SK-N-MC (cell line): ENCODE results near the gene MAN2A2.

ENCODE experiments used
- DNase-seq: peaks from one replicate; pipeline ENCODE4 v3.0.0-alpha.2; 2011; ENCODE audit warnings: low read depth, low spot score
- H3K27ac ChIP-seq: fragments of 200-600 bp; sonication (generic); 2 replicates; pipeline ENCODE4 v1.5.1; 2016; ENCODE audit warnings: mixed run types
- H3K36me3 ChIP-seq: fragments of 200-600 bp; sonication (generic); 2 replicates; pipeline ENCODE4 v1.6.1; 2017; ENCODE audit warnings: antibody characterized with exemption, low read length, mixed read lengths; ENCODE audit not compliant: insufficient read depth
- H3K4me3 ChIP-seq: fragments of 200-600 bp; sonication (generic); 2 replicates; pipeline ENCODE4 v1.5.1; 2016
- H3K9ac ChIP-seq: fragments of 200-600 bp; sonication (generic); 2 replicates; pipeline ENCODE4 v1.8.0; 2017; ENCODE audit warnings: mixed run types, mixed read lengths; ENCODE audit not compliant: insufficient read length
- H3K9me3 ChIP-seq: fragments of 200-600 bp; sonication (generic); 2 replicates; pipeline ENCODE4 v1.6.1; 2017; ENCODE audit warnings: low read depth, mild to moderate bottlenecking, antibody characterized with exemption, low read length, moderate library complexity, mixed read lengths
- EZH2 ChIP-seq: fragments of 200-600 bp; sonication (generic); IDR thresholded peaks from one replicate; pipeline ENCODE4 v1.6.1; 2017; ENCODE audit warnings: antibody characterized with exemption
- FOXP2 ChIP-seq: optimal IDR thresholded peaks from 2 replicates; pipeline ENCODE3; 2011; ENCODE audit warnings: mild to moderate bottlenecking, moderate library complexity; ENCODE audit not compliant: insufficient read depth; ENCODE audit errors: extremely low read length, control extremely low read depth
- POLR2AphosphoS5 ChIP-seq: IDR thresholded peaks from 2 replicates; pipeline ENCODE4 v1.6.1; 2012; ENCODE audit warnings: mild to moderate bottlenecking, low read depth, low read length, borderline replicate concordance

The MAN2A2 gene

GRCh38 chr15:90862487-90862886 is 40.6 kb upstream of the MAN2A2 start:
- Histone ChIP-seq H3K4me3 (no peak overlapping the region), H3K36me3 (no peaks in the 10 kb centered on the region), H3K9me3 (no peaks in the 10 kb centered on the region), H3K27ac (no peak overlapping the region), H3K9ac (no peak overlapping the region)
- TF ChIP-seq EZH2 (no peak), POLR2AphosphoS5 (no peak), FOXP2 (no peak)
- no peak for DNase-seq

GRCh38 chr15:90862964-90863778 is 39.9 kb upstream of the MAN2A2 start:
- DNase-seq: no peak
- Histone ChIP-seq H3K9ac (no peak overlapping the region), H3K9me3 (no peaks in the 10 kb centered on the region), H3K4me3 (no peak overlapping the region), H3K27ac (no peak overlapping the region), H3K36me3 (no peaks in the 10 kb centered on the region)
- no peak for TF ChIP-seq POLR2AphosphoS5
- TF ChIP-seq FOXP2: no peak

GRCh38 chr15:90863987-90864386 is 39.1 kb upstream of the MAN2A2 start:
- Histone ChIP-seq H3K4me3 (no peak overlapping the region), H3K27ac (no peak overlapping the region), H3K9me3 (no peaks in the 10 kb centered on the region), H3K36me3 (no peaks in the 10 kb centered on the region), H3K9ac (no peak overlapping the region)
- TF ChIP-seq FOXP2 (no peak), EZH2 (no peak), POLR2AphosphoS5 (no peak)
- no peak for DNase-seq

- Histone ChIP-seq H3K27ac (no peak overlapping the region), H3K4me3 (no peak overlapping the region), H3K36me3 (no peaks in the 10 kb centered on the region), H3K9ac (no peak overlapping the region), H3K9me3 (no peaks in the 10 kb centered on the region)
- no peak for DNase-seq
- TF ChIP-seq POLR2AphosphoS5 (no peak), FOXP2 (no peak), EZH2 (no peak)
Observed at GRCh38 chr15:90864507-90864906, 38.6 kb upstream of the MAN2A2 start.

- no peak for DNase-seq
- TF ChIP-seq POLR2AphosphoS5: no peak
- no peak for TF ChIP-seq EZH2
- no peak for TF ChIP-seq FOXP2
- Histone ChIP-seq H3K9me3 (no peaks in the 10 kb centered on the region), H3K36me3 (no peaks in the 10 kb centered on the region), H3K4me3 (no peak overlapping the region), H3K27ac (no peak overlapping the region), H3K9ac (no peak overlapping the region)
Observed at GRCh38 chr15:90865702-90866101, 37.4 kb upstream of the MAN2A2 start.

GRCh38 chr15:90866161-90866715 is 36.9 kb upstream of the MAN2A2 start:
- no peak overlapping the region for H3K4me3 ChIP-seq
- no peaks in the 10 kb centered on the region for H3K36me3 ChIP-seq
- H3K27ac ChIP-seq: no peak overlapping the region
- no peak overlapping the region for H3K9ac ChIP-seq
- no peaks in the 10 kb centered on the region for H3K9me3 ChIP-seq
- no peak for TF ChIP-seq FOXP2
- TF ChIP-seq EZH2: no peak
- TF ChIP-seq POLR2AphosphoS5: no peak
- DNase-seq: no peak

- Histone ChIP-seq H3K27ac (no peak overlapping the region), H3K9ac (no peak overlapping the region), H3K4me3 (no peak overlapping the region), H3K9me3 (no peaks in the 10 kb centered on the region), H3K36me3 (no peaks in the 10 kb centered on the region)
- TF ChIP-seq POLR2AphosphoS5 (no peak), EZH2 (no peak), FOXP2 (no peak)
- no peak for DNase-seq
Observed at GRCh38 chr15:90866800-90867199, 36.3 kb upstream of the MAN2A2 start.

GRCh38 chr15:90868261-90868689 is 34.8 kb upstream of the MAN2A2 start, which contains the start of gene FURIN:
FURIN (plus strand) TSS chr15:90868588; CDS start chr15:90875741, 7,153 bp downstream.
- peak within 1 kb of the TSS; percentile 85 for H3K4me3 ChIP-seq
- TF ChIP-seq POLR2AphosphoS5: no peak; the same call in 1 of the 2 replicates
- no peak for TF ChIP-seq FOXP2
- TF ChIP-seq EZH2: no peak
- H3K9me3 ChIP-seq: no peaks in the 10 kb centered on the region
- H3K9ac ChIP-seq: peak within 1 kb of the TSS; percentile 4
- H3K36me3 ChIP-seq: no peaks in the 10 kb centered on the region
- H3K27ac ChIP-seq: peak within 1 kb of the TSS; percentile 86
- DNase-seq: no peak

- DNase-seq: no peak
- Histone ChIP-seq H3K4me3 (peak overlapping the region; percentile 85), H3K9me3 (no peaks in the 10 kb centered on the region), H3K9ac (peak overlapping the region; percentile 4), H3K27ac (peak overlapping the region; percentile 86), H3K36me3 (no peaks in the 10 kb centered on the region)
- TF ChIP-seq EZH2: no peak
- TF ChIP-seq POLR2AphosphoS5: no peak
- no peak for TF ChIP-seq FOXP2
Observed at GRCh38 chr15:90869140-90869541, 34.0 kb upstream of the MAN2A2 start.
